HG03439 (cell line): ENCODE data around the gene LPO.

Experiments used
- ATAC-seq: cut with Tn5 transposase; IDR thresholded peaks from one replicate; pipeline ENCODE4 v1.9.1; 2021; ENCODE audit warnings: mild to moderate bottlenecking, moderate library complexity; ENCODE audit not compliant: unreplicated experiment

The LPO gene

GRCh38 chr17:58315281-58315711, 76.9 kb downstream of the LPO start:
- no peak for ATAC-seq

- ATAC-seq, result no peak
These were observed 77.4 kb downstream of the LPO start for GRCh38 chr17:58315750-58316149.

- ATAC-seq, result no peak
These were observed 78.0 kb downstream of the LPO start for GRCh38 chr17:58316260-58316960.

- ATAC-seq, result peak; percentile 51
These were observed 79.2 kb downstream of the LPO start for GRCh38 chr17:58317421-58318064.

GRCh38 chr17:58318065-58318481, 79.7 kb downstream of the LPO start:
- ATAC-seq, result no peak
